KMS-11 (cell line): ENCODE measurements around the gene ZNF888.
A peak's percentile ranks its signal among the peaks of the same experiment; 100 is the strongest.

Source experiments
- H2AFZ ChIP-seq: fragments of 200-600 bp; sonication (generic); 2 replicates; pipeline ENCODE4 v1.6.1; 2016; ENCODE audit warnings: antibody characterized with exemption, mixed run types, low read depth
- H3K27ac ChIP-seq: fragments of 200-600 bp; sonication (generic); 2 replicates; pipeline ENCODE4 v1.6.1; 2016; ENCODE audit warnings: mild to moderate bottlenecking, mixed run types
- H3K27me3 ChIP-seq: fragments of 200-600 bp; sonication (generic); 2 replicates; pipeline ENCODE4 v1.6.1; 2017; ENCODE audit warnings: mild to moderate bottlenecking, low read depth, mixed run types, moderate library complexity; ENCODE audit not compliant: insufficient read depth
- H3K36me3 ChIP-seq: fragments of 200-600 bp; sonication (generic); 2 replicates; pipeline ENCODE4 v1.6.1; 2017; ENCODE audit warnings: mild to moderate bottlenecking, mixed run types; ENCODE audit not compliant: insufficient read depth
- H3K4me1 ChIP-seq: fragments of 200-600 bp; sonication (generic); 2 replicates; pipeline ENCODE4 v1.6.1; 2016; ENCODE audit warnings: mild to moderate bottlenecking, low read depth, mixed run types; ENCODE audit not compliant: poor library complexity, severe bottlenecking
- H3K4me2 ChIP-seq: fragments of 200-600 bp; sonication (generic); 2 replicates; pipeline ENCODE4 v1.7.0; 2016; ENCODE audit warnings: mild to moderate bottlenecking, mixed run types
- H3K4me3 ChIP-seq: fragments of 200-600 bp; sonication (generic); IDR thresholded peaks from 2 replicates; pipeline ENCODE4 v1.6.1; 2017; ENCODE audit warnings: low read depth, low read length, mixed read lengths; ENCODE audit not compliant: insufficient read depth
- H3K79me2 ChIP-seq: fragments of 200-600 bp; sonication (generic); 2 replicates; pipeline ENCODE4 v1.6.1; 2016; ENCODE audit warnings: low read depth, mixed run types; ENCODE audit not compliant: insufficient read depth
- H3K9ac ChIP-seq: fragments of 200-600 bp; sonication (generic); 2 replicates; pipeline ENCODE4 v1.6.1; 2016; ENCODE audit warnings: mild to moderate bottlenecking, mixed run types
- H4K20me1 ChIP-seq: fragments of 200-600 bp; sonication (generic); 2 replicates; pipeline ENCODE4 v1.6.1; 2016; ENCODE audit warnings: mild to moderate bottlenecking, mixed run types; ENCODE audit not compliant: insufficient read depth
- TF ChIP-seq, protein P1 (sequence below): fragments of 200-600 bp; sonication (generic); conservative IDR thresholded peaks from 2 replicates; pipeline ENCODE4 v1.6.1; 2017; ENCODE audit warnings: low read depth, mild to moderate bottlenecking, antibody characterized with exemption, low read length, moderate library complexity, mixed read lengths

ZNF888 gene

DNA sequence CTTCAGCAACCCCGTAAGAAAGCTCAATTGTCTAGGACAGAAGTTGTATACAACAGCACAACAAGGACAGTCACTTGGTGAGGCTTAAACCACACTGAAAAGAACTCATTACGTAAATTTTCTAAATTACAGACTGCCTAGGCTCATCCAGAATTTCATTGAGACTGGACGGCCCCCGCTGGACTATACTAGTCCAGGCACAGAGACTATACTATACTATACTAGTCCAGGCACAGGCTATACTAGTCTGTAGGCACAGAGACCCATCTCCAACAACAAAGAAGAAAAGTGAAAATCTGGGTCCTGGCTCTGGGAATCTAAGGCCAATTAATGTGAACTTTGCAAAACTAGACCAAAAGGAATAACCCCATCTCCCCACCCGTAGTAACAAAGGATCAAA, 38.8 kb upstream of the ZNF888 start:
- H4K20me1 ChIP-seq: no peaks in the 10 kb centered on the region
- peak overlapping the region; percentile 44 for H3K27ac ChIP-seq
- peak overlapping the region; percentile 57; the same call in 1 of the 2 replicates for H3K9ac ChIP-seq
- peak overlapping the region; percentile 82; the same call in 1 of the 2 replicates for H2AFZ ChIP-seq
- no peaks in the 10 kb centered on the region for H3K79me2 ChIP-seq
- no peaks in the 10 kb centered on the region for H3K36me3 ChIP-seq
- no peak overlapping the region for H3K4me3 ChIP-seq
- H3K4me1 ChIP-seq: no peaks in the 10 kb centered on the region
- H3K27me3 ChIP-seq: no peaks in the 10 kb centered on the region
- TF ChIP-seq, protein P1, sequence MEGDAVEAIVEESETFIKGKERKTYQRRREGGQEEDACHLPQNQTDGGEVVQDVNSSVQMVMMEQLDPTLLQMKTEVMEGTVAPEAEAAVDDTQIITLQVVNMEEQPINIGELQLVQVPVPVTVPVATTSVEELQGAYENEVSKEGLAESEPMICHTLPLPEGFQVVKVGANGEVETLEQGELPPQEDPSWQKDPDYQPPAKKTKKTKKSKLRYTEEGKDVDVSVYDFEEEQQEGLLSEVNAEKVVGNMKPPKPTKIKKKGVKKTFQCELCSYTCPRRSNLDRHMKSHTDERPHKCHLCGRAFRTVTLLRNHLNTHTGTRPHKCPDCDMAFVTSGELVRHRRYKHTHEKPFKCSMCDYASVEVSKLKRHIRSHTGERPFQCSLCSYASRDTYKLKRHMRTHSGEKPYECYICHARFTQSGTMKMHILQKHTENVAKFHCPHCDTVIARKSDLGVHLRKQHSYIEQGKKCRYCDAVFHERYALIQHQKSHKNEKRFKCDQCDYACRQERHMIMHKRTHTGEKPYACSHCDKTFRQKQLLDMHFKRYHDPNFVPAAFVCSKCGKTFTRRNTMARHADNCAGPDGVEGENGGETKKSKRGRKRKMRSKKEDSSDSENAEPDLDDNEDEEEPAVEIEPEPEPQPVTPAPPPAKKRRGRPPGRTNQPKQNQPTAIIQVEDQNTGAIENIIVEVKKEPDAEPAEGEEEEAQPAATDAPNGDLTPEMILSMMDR: no peak
- peak overlapping the region; percentile 40 for H3K4me2 ChIP-seq

DNA sequence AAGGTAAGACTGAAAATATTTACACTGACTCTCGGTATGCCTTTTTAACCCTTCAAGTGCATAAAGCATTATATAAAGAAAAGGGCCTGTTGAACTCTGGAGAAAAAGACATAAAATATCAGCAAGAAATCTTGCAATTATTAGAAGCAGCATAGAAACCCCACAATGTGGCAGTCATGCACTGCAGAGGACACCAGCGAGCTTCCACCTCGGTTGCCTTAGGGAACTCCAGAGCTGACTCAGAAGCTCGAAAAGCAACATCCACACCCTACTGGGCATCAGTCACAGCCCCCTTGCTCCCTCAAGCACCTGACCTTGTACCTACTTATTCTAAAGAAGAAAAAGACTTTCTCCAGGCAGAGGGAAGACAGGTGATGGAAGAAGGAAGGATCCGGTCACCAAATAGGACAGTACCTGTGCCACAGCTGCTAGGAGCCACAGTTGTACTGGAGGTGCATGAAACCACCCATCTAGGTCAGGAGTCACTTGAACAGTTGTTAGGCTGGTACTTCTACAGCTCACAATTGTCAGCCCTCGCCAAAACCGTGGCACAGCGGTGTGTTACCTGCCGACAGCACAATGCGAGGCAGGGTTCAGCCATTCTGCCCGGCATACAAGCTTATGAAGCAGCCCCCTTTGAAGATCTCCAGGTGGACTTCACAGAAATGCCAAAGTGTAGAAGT, 36.5 kb upstream of the ZNF888 start:
- H3K79me2 ChIP-seq: no peaks in the 10 kb centered on the region
- TF ChIP-seq, protein P1: no peak
- no peak overlapping the region for H3K4me3 ChIP-seq
- no peaks in the 10 kb centered on the region for H3K36me3 ChIP-seq
- H4K20me1 ChIP-seq: no peaks in the 10 kb centered on the region
- no peak overlapping the region for H3K9ac ChIP-seq
- H3K4me2 ChIP-seq: no peak overlapping the region
- no peaks in the 10 kb centered on the region for H3K4me1 ChIP-seq
- no peak overlapping the region for H3K27ac ChIP-seq
- no peak overlapping the region for H2AFZ ChIP-seq
- no peaks in the 10 kb centered on the region for H3K27me3 ChIP-seq

DNA sequence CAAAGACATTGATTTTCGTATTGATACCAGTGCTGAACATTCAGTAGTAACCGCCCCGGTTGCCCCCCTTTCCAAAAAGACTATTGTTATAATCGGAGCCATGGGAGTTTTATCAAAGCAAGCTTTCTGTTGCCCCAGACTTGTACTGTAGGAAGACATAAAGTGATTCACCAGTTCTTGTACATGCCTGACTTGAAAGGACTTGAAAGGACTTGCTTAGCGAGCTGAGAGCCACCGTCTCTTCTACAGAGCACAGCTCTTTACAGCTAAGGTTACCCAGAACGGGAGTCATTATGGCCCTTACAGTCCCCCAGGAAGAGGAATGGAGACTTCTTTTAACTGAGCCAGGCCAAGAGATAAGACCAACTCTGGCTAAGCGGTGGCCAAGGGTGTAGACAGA, 34.4 kb upstream of the ZNF888 start:
- H3K4me3 ChIP-seq: no peak overlapping the region

DNA sequence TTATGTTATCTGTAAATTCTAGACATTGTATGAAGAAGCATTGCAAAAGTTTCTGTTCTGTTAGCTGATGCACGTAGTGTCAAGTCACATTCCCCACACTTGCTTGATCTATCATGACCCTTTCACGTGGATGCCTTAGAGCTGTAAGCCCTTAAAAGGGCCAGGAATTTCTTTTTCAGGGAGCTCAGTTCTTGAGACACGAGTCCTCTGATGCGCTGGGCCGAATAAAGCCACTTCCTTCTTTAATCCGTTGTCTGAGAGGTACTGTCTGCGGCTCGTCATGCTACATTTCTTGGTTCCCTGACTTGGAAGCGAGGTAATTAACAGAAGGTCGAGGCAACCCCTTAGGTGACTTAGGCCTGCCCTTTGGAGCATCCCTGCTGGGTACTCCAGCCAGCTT, 33.7 kb upstream of the ZNF888 start:
- Histone ChIP-seq H4K20me1 (no peaks in the 10 kb centered on the region), H3K27ac (no peak overlapping the region), H3K9ac (no peak overlapping the region), H3K4me2 (no peak overlapping the region), H2AFZ (no peak overlapping the region), H3K4me1 (no peaks in the 10 kb centered on the region), H3K27me3 (no peaks in the 10 kb centered on the region), H3K79me2 (no peaks in the 10 kb centered on the region), H3K36me3 (peaks cover 12% of the 10 kb centered on the region; the same call in 1 of the 2 replicates), H3K4me3 (no peak overlapping the region)
- TF ChIP-seq, protein P1: no peak

More for the DNA sequence above, 34.4 kb upstream of the ZNF888 start:
- H3K4me1 ChIP-seq: no peaks in the 10 kb centered on the region
- H3K27me3 ChIP-seq: no peaks in the 10 kb centered on the region
- H4K20me1 ChIP-seq: no peaks in the 10 kb centered on the region
- H3K27ac ChIP-seq: no peak overlapping the region
- no peak overlapping the region for H3K9ac ChIP-seq
- no peak overlapping the region for H2AFZ ChIP-seq
- no peaks in the 10 kb centered on the region for H3K79me2 ChIP-seq
- H3K36me3 ChIP-seq: peaks cover 6% of the 10 kb centered on the region; the same call in 1 of the 2 replicates
- TF ChIP-seq, protein P1: no peak
- no peak overlapping the region for H3K4me2 ChIP-seq
